ENCODE data around the gene SV2B.

The SV2B gene

GRCh38 chr15:91209726-91210125 is 109.7 kb downstream of the SV2B start:
- Histone ChIP-seq H3K4me2 (no peak overlapping the region), H3K4me3 (IDR thresholded peaks at IDR 0.05; ENCODE audit: insufficient read depth, low read depth, low read length) (no peak overlapping the region), H3K27ac (no peak overlapping the region), H2AFZ (ENCODE audit: low read depth) (no peak overlapping the region), H3K79me2 (ENCODE audit: insufficient read depth, low read depth) (no peaks in the 10 kb centered on the region), H3K36me3 (ENCODE audit: insufficient read depth) (no peaks in the 10 kb centered on the region), H3K4me1 (ENCODE audit: low read depth, poor library complexity, severe bottlenecking) (no peaks in the 10 kb centered on the region), H3K9ac (no peak overlapping the region), H3K27me3 (ENCODE audit: insufficient read depth, low read depth) (no peaks in the 10 kb centered on the region), H4K20me1 (ENCODE audit: insufficient read depth) (no peaks in the 10 kb centered on the region)
- TF ChIP-seq, protein P1, sequence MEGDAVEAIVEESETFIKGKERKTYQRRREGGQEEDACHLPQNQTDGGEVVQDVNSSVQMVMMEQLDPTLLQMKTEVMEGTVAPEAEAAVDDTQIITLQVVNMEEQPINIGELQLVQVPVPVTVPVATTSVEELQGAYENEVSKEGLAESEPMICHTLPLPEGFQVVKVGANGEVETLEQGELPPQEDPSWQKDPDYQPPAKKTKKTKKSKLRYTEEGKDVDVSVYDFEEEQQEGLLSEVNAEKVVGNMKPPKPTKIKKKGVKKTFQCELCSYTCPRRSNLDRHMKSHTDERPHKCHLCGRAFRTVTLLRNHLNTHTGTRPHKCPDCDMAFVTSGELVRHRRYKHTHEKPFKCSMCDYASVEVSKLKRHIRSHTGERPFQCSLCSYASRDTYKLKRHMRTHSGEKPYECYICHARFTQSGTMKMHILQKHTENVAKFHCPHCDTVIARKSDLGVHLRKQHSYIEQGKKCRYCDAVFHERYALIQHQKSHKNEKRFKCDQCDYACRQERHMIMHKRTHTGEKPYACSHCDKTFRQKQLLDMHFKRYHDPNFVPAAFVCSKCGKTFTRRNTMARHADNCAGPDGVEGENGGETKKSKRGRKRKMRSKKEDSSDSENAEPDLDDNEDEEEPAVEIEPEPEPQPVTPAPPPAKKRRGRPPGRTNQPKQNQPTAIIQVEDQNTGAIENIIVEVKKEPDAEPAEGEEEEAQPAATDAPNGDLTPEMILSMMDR (conservative IDR thresholded peaks at IDR 0.05; ENCODE audit: low read depth, low read length) = no peak

DNA sequence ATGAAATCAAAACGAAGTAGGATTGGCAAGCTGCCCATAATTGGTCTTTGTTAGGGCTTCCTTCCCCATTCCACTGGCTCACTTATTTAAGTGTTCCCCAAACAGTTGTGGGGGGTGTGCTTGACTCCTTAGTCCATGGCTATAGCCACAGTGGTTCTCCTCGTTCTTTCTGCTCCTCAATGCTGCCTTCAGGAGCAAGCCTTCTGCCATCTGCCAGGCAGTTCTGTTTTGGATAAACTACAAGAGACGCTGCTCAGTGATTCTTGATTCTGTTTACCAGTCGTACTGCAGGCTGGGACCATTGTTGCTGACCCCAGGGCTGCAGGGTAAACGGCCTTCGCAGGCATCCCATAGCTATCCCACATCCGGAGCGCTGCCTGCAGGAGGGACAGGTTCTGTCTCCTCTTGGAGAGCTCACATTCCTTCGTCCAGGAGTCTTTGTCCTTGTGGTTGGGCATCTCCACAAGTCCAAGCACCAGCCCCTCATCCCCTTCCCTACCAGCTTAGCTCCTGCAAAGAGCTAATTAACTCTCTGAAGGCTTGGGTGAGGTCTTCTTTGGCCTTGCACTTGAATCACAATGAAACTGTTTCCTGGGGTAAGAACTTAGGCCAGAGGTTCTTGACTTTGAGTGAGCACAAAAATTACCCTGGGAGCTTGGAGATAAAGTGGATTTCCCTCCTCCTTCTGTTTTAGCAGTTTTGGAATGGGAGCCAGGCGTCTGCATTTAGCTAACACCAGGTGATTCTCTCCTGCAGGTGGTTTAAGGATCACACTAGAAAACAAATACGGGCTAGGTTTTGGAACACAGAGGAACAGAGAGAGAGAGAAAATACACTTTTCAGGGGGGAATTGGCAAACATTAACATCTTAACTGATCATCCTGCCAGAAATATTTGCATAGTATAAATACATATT is 114.9 kb downstream of the SV2B start:
- Histone ChIP-seq H3K4me3 (IDR thresholded peaks at IDR 0.05; ENCODE audit: insufficient read depth, low read depth, low read length) (no peak overlapping the region), H4K20me1 (ENCODE audit: insufficient read depth) (no peaks in the 10 kb centered on the region), H3K9ac (no peak overlapping the region), H3K79me2 (ENCODE audit: insufficient read depth, low read depth) (no peaks in the 10 kb centered on the region), H2AFZ (ENCODE audit: low read depth) (no peak overlapping the region), H3K4me2 (no peak overlapping the region), H3K36me3 (ENCODE audit: insufficient read depth) (no peaks in the 10 kb centered on the region), H3K27me3 (ENCODE audit: insufficient read depth, low read depth) (no peaks in the 10 kb centered on the region), H3K27ac (no peak overlapping the region), H3K4me1 (ENCODE audit: low read depth, poor library complexity, severe bottlenecking) (no peaks in the 10 kb centered on the region)
- TF ChIP-seq, protein P1 (conservative IDR thresholded peaks at IDR 0.05; ENCODE audit: low read depth, low read length) = no peak

DNA sequence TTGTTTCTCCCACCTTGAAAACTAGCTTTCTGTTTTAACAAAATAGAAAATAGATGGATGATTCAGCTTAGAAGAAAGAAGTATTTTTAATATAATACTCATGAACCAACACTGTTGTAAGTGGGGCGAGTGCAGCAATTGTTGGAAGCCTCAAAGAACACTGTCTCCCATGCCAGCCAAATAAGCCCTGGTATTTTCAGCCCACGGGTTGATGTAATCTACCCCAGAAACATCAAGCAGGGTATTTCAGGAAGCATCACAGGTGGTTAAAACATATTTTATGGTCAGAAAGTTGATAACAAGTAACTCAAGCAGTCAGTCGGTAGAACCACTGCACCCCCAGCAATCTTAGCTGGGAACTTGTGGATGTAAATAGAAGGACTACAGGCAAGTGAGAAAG is 115.9 kb downstream of the SV2B start:
- no peaks in the 10 kb centered on the region for H3K27me3 ChIP-seq (ENCODE audit: insufficient read depth, low read depth)
- no peak overlapping the region for H2AFZ ChIP-seq (ENCODE audit: low read depth)
- H4K20me1 ChIP-seq (ENCODE audit: insufficient read depth) = no peaks in the 10 kb centered on the region
- H3K9ac ChIP-seq = no peak overlapping the region
- H3K4me3 ChIP-seq (IDR thresholded peaks at IDR 0.05; ENCODE audit: insufficient read depth, low read depth, low read length) = no peak overlapping the region
- TF ChIP-seq, protein P1 (conservative IDR thresholded peaks at IDR 0.05; ENCODE audit: low read depth, low read length) = no peak
- no peaks in the 10 kb centered on the region for H3K36me3 ChIP-seq (ENCODE audit: insufficient read depth)
- no peak overlapping the region for H3K4me2 ChIP-seq
- H3K27ac ChIP-seq = no peak overlapping the region
- no peaks in the 10 kb centered on the region for H3K4me1 ChIP-seq (ENCODE audit: low read depth, poor library complexity, severe bottlenecking)
- no peaks in the 10 kb centered on the region for H3K79me2 ChIP-seq (ENCODE audit: insufficient read depth, low read depth)

DNA sequence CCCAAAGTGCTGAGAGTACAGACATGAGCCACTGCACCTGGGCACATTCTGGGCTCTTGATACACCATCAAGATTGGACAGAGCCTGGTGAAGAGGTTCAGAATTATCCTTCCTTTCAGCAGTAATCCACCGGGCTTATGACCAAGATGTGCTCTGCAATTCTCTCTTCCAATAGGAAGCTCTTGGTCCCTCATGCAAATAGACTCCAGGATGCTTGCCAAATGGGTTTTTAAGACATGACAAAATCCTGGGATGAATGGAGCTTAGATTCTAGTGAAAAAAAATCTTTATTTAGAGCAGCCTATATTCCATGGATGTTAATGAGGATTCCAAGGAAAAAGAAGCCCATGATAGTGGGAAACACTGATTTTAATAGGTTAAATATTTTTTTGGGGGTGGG is 119.1 kb downstream of the SV2B start:
- H3K4me1 ChIP-seq (ENCODE audit: low read depth, poor library complexity, severe bottlenecking) = no peaks in the 10 kb centered on the region
- no peak overlapping the region for H3K27ac ChIP-seq
- H3K9ac ChIP-seq = no peak overlapping the region
- no peaks in the 10 kb centered on the region for H3K27me3 ChIP-seq (ENCODE audit: insufficient read depth, low read depth)
- no peaks in the 10 kb centered on the region for H3K36me3 ChIP-seq (ENCODE audit: insufficient read depth)
- no peaks in the 10 kb centered on the region for H4K20me1 ChIP-seq (ENCODE audit: insufficient read depth)
- no peaks in the 10 kb centered on the region for H3K79me2 ChIP-seq (ENCODE audit: insufficient read depth, low read depth)
- no peak overlapping the region for H2AFZ ChIP-seq (ENCODE audit: low read depth)
- H3K4me2 ChIP-seq = no peak overlapping the region
- TF ChIP-seq, protein P1 (conservative IDR thresholded peaks at IDR 0.05; ENCODE audit: low read depth, low read length) = no peak
- no peak overlapping the region for H3K4me3 ChIP-seq (IDR thresholded peaks at IDR 0.05; ENCODE audit: insufficient read depth, low read depth, low read length)
